ENCODE measurements around the gene CCR2. TPM values are rescaled to one million over a fixed set of nuclear protein-coding genes. Genes with fewer than 3 reads are reported as not detected.

The CCR2 gene
- total RNA-seq, 1 donor from 2014 or later, result 0.31 TPM

GRCh38 chr3:46405301-46406019 is 51.5 kb downstream of the CCR2 start:
- DNase-seq, result no peak

DNA sequence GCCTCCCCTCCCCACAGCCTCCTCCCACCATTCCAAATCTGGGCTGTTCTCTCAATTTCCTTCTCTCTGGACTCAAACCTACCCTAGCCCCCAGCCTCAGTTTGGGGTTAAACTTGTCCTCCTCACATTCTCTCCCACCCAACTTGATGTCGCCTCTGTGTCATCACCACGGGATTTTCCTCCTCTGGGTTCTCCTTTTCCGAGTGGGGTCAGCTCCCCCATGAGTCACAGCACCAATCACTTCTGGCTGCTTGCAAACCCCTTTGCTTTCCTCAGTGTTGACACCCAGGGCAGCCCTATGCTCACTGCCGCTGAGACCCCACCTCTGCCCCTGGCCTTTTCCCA is 52.5 kb downstream of the CCR2 start:
- DNase-seq, result no peak

- DNase-seq, result no peak
These were observed 53.1 kb downstream of the CCR2 start, which contains the start of the genes CCR5AS and CCRL2 for GRCh38 chr3:46406788-46407611. Gene CCR5AS (minus strand): TSS chr3:46407066. Gene CCRL2 (plus strand): TSS chr3:46407259. CDS start chr3:46408080, 821 bp downstream.

DNA sequence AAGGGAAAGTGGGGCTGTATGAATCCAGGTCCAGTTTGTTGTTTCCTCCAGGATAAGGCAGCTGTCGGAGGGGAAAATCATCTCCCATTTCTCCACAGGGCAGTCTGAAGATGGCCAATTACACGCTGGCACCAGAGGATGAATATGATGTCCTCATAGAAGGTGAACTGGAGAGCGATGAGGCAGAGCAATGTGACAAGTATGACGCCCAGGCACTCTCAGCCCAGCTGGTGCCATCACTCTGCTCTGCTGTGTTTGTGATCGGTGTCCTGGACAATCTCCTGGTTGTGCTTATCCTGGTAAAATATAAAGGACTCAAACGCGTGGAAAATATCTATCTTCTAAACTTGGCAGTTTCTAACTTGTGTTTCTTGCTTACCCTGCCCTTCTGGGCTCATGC is 54.1 kb downstream of the CCR2 start:
- no peak for DNase-seq

GRCh38 chr3:46408853-46409252 is 54.9 kb downstream of the CCR2 start:
- no peak for DNase-seq

DNA sequence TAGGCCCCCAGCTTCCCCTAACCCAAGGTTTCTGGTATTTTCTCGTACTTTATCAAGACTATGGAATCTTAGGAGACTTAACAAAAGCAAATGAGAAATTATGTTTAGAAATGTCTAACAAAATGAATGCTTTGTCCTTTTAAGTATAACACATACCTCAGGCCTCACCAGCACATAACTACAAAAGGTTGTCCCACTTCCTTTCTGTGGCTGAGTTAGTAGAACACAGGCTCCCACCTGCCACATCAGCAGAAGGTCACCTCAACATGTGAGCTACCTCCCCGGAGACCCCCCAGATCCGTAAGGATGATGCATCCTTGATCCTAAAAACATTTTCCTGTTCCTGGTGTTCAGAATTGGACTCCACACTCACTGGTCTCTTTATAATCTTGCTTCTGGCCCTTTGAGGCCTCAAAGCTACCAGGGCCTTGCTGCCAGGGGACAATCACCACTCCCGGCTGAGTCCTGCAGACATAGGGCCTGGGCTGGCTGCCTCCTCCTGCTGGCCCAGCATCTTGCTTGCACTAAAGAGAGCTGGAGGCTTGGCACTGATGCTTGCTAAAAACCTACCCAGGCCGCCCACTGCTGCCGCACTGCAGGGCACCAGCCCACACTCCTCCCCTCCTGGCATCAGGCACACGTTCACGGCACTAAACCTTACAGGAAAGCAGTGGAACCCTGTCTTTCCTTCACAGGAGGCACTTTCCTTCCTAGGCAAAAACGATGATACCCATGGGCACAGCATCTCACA is 56.0 kb downstream of the CCR2 start:
- no peak for DNase-seq

Other genes starting within 250 kb of the CCR2 start
- gene CCR1, start 145.8 kb upstream of the CCR2 start, total RNA-seq, result 1.7 TPM
- not detected for gene CCR3, start 111.7 kb upstream of the CCR2 start, total RNA-seq
- 0.16 TPM for gene CCR5, start 16.8 kb downstream of the CCR2 start, total RNA-seq
- 1.1 TPM for gene CCRL2, start 53.1 kb downstream of the CCR2 start, total RNA-seq
- 3.6 TPM for gene LTF, start 110.8 kb downstream of the CCR2 start, total RNA-seq
- not detected for gene RTP3, start 143.9 kb downstream of the CCR2 start, total RNA-seq
- gene LRRC2, start 212.2 kb downstream of the CCR2 start, total RNA-seq, result 7.8 TPM